Neuronal stem cell (in vitro differentiated cells): ENCODE data around the gene ZNF500.

Source experiments
- DNase-seq: peaks from one replicate; pipeline ENCODE4 v3.0.0-alpha.2; 2013; ENCODE audit warnings: low spot score
- H2AFZ ChIP-seq: one replicate; pipeline ENCODE4 v1.6.1; 2013; ENCODE audit warnings: mild to moderate bottlenecking, low read length, inconsistent platforms
- H2AK5ac ChIP-seq: 2 replicates; pipeline ENCODE4 v1.6.1; 2013; ENCODE audit warnings: low read depth, mild to moderate bottlenecking, inconsistent platforms, low read length, moderate library complexity, mixed read lengths
- H2BK120ac ChIP-seq: 2 replicates; pipeline ENCODE4 v1.6.1; 2013; ENCODE audit warnings: low read depth, mild to moderate bottlenecking, inconsistent platforms, low read length, moderate library complexity, mixed read lengths
- H2BK12ac ChIP-seq: one replicate; pipeline ENCODE4 v1.6.1; 2013; ENCODE audit warnings: low read length, inconsistent platforms
- H2BK15ac ChIP-seq: 2 replicates; pipeline ENCODE4 v1.6.1; 2013; ENCODE audit warnings: mild to moderate bottlenecking, low read length, inconsistent platforms, mixed read lengths
- H2BK5ac ChIP-seq: one replicate; pipeline ENCODE4 v1.6.1; 2013; ENCODE audit warnings: inconsistent platforms, mild to moderate bottlenecking, low read length, moderate library complexity
- H3K14ac ChIP-seq: one replicate; pipeline ENCODE4 v1.6.1; 2013; ENCODE audit warnings: low read length, inconsistent platforms
- H3K18ac ChIP-seq: 2 replicates; pipeline ENCODE4 v1.6.1; 2013; ENCODE audit warnings: low read length, inconsistent platforms
- H3K23ac ChIP-seq: 2 replicates; pipeline ENCODE4 v1.6.1; 2013; ENCODE audit warnings: low read depth, mild to moderate bottlenecking, mixed read lengths, low read length, inconsistent platforms; ENCODE audit not compliant: poor library complexity
- H3K27ac ChIP-seq: replicated peaks from 3 replicates; pipeline ENCODE4 v1.5.1; 2013; ENCODE audit warnings: low read length, inconsistent platforms
- H3K27me3 ChIP-seq, 3 experiments: 2 replicates each; pipeline ENCODE4 v1.6.1; 2013; ENCODE audit warnings: low read length in 3 of 3, mild to moderate bottlenecking in 2 of 3, inconsistent platforms in 1 of 3, low read depth in 1 of 3, mixed read lengths in 1 of 3, moderate library complexity in 1 of 3; ENCODE audit not compliant: control insufficient read depth in 3 of 3, insufficient read depth in 3 of 3
- H3K36me3 ChIP-seq, 2 donors: replicated peaks in 1 of 2; 2 replicates each; pipeline ENCODE4 v1.6.1; 2013; ENCODE audit warnings: low read length in 2 of 2; ENCODE audit not compliant: control insufficient read depth in 2 of 2, insufficient read depth in 2 of 2
- H3K4ac ChIP-seq: 2 replicates; pipeline ENCODE4 v1.6.1; 2013; ENCODE audit warnings: inconsistent platforms, mild to moderate bottlenecking, low read length, moderate library complexity
- H3K4me1 ChIP-seq, 2 donors: 1 replicate in 1 of 2; 2 replicates in 1 of 2; pipeline ENCODE4 v1.6.1; 2013; ENCODE audit warnings: low read length in 2 of 2, low read depth in 1 of 2; ENCODE audit not compliant: control insufficient read depth in 2 of 2, insufficient read depth in 1 of 2
- H3K4me2 ChIP-seq: one replicate; pipeline ENCODE4 v1.6.1; 2013; ENCODE audit warnings: mild to moderate bottlenecking, low read length, inconsistent platforms; ENCODE audit not compliant: insufficient read depth, poor library complexity, severe bottlenecking
- H3K4me3 ChIP-seq, 2 donors: 2 replicates each; pipeline ENCODE4 v1.5.1; 2013; ENCODE audit warnings: low read length in 2 of 2, mild to moderate bottlenecking in 2 of 2, inconsistent platforms in 1 of 2, moderate library complexity in 1 of 2
- H3K79me1 ChIP-seq: one replicate; pipeline ENCODE4 v1.6.1; 2013; ENCODE audit warnings: low read depth, mild to moderate bottlenecking, inconsistent platforms, low read length, moderate library complexity
- H3K9ac ChIP-seq: one replicate; pipeline ENCODE4 v1.6.1; 2013; ENCODE audit warnings: mild to moderate bottlenecking, low read depth, low read length, inconsistent platforms; ENCODE audit not compliant: poor library complexity
- H3K9me3 ChIP-seq, 2 donors: replicated peaks in 1 of 2; 2 replicates each; pipeline versions ENCODE3 to v1.6.1; 2013; ENCODE audit warnings: low read length in 2 of 2, mild to moderate bottlenecking in 2 of 2, inconsistent platforms in 1 of 2, low read depth in 1 of 2, mixed read lengths in 1 of 2, moderate library complexity in 1 of 2; ENCODE audit not compliant: control insufficient read depth in 2 of 2, insufficient read depth in 1 of 2
- H4K8ac ChIP-seq: one replicate; pipeline ENCODE4 v1.6.1; 2013; ENCODE audit warnings: low read depth, mild to moderate bottlenecking, inconsistent platforms, low read length, moderate library complexity
- H4K91ac ChIP-seq: one replicate; pipeline ENCODE4 v1.6.1; 2013; ENCODE audit warnings: low read length, low read depth, mild to moderate bottlenecking, inconsistent platforms; ENCODE audit not compliant: poor library complexity
- WGBS, 2 donors: extraction: QIAGEN DNeasy Blood & Tissue Kit; methylation state at CpG; one replicate each; pipeline ENCODE4 v1.1.7; 2013; ENCODE audit warnings: missing lambda C conversion rate in 2 of 2, mixed read lengths in 1 of 2; ENCODE audit not compliant: insufficient read length in 2 of 2, insufficient replicate concordance in 1 of 2; ENCODE audit errors: extremely low coverage in 2 of 2; 5-methylcytosine and 5-hydroxymethylcytosine counted together

The ZNF500 gene

DNA sequence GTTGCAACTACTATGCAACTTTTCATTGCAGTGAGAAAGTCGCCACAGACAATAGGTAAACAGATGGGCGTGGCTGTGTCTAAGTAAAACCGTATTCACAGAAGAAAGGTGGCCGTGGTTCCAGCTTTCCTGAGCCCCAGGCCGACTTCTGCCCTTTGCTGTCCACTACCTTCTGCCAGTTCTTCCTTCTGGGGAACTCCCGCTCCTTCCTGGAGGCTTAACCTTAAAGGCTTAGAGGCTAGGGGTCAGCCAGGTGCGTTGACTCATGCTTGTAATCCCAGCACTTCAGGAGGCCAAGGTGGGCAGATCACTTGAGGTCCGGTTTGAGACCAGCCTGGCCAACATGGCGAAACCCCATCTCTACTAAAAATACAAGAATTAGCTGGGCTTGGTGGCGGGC lies 23.3 kb upstream of the ZNF500 start:
- Histone ChIP-seq H2BK5ac (no peak overlapping the region), H3K4ac (no peak overlapping the region), H3K27ac (no peak overlapping the region), H3K4me2 (no peak overlapping the region), H3K9me3 (no peaks in the 10 kb centered on the region), H4K91ac (no peak overlapping the region), H2AK5ac (no peak overlapping the region), H3K36me3 (no peaks in the 10 kb centered on the region), H3K14ac (no peak overlapping the region), H2BK120ac (no peak overlapping the region), H3K4me3 (no peak overlapping the region), H3K4me1 (peaks cover 3 to 5% of the 10 kb centered on the region in 2 donors), H2BK12ac (no peak overlapping the region), H3K18ac (no peak overlapping the region), H3K23ac (no peak overlapping the region), H3K27me3 (peaks cover 0 to 2% (median 0%) of the 10 kb centered on the region in 3 experiments), H3K9ac (no peak overlapping the region), H3K79me1 (no peaks in the 10 kb centered on the region), H2BK15ac (no peak overlapping the region), H4K8ac (no peak overlapping the region), H2AFZ (no peak overlapping the region)
- DNase-seq, result no peak
- WGBS, 2 donors, result no CpG with 5 or more reads among the region's 10 CpGs

DNA sequence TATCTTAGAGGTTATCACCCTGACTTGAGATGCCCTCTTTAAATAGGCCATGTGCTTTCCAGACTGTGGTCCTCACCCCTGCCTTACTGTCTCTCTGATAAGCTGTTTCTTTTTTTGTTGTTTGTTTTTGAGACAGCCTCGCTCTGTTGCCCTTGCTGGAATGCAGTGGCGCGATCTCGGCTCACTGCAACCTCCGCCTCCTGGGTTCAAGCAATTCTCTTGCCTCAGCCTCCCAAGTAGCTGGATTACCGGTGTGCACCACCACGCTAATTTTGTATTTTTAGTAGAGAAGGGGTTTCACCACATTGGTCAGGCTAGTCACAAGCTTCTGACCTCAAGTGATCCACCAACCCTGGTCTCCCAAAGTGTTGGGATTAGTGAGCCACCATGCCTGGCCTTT lies 21.9 kb upstream of the ZNF500 start:
- no peak overlapping the region for H3K4ac ChIP-seq
- H2AFZ ChIP-seq, result peak overlapping the region; percentile 29

DNA sequence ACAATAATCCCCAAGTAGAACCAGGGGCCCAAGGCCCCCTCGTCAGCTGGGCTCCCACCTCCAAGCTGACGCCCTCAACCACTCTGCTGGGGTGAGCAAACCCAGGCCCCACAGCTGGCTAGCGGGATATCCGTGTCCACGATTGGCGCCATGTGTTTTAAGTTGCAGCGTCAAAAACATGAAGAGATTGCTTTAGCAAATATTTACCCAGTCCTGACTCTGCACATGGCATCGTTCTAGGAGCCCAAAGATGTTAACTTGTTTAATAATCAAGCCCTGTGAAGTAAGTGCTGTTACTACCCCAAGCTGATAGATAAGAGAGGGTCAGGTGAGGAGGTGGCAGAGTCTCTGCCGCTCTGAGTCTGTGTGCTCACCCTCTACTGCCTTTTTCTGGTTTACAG lies 21.5 kb upstream of the ZNF500 start:
- Histone ChIP-seq H3K79me1 (no peaks in the 10 kb centered on the region), H4K91ac (no peak overlapping the region), H3K9ac (no peak overlapping the region), H3K27ac (no peak overlapping the region), H3K36me3 (no peaks in the 10 kb centered on the region), H3K4me3 (no peak overlapping the region), H3K4me2 (no peak overlapping the region), H3K4ac (no peak overlapping the region), H2BK5ac (no peak overlapping the region), H3K23ac (no peak overlapping the region), H3K4me1 (peaks cover 3 to 5% of the 10 kb centered on the region in 2 donors), H2BK120ac (no peak overlapping the region), H2AFZ (peak overlapping the region; percentile 32), H3K18ac (no peak overlapping the region), H2BK15ac (no peak overlapping the region), H3K14ac (no peak overlapping the region), H3K27me3 (peaks cover 0 to 2% (median 0%) of the 10 kb centered on the region in 3 experiments), H3K9me3 (no peaks in the 10 kb centered on the region), H2AK5ac (no peak overlapping the region), H4K8ac (no peak overlapping the region), H2BK12ac (no peak overlapping the region)
- WGBS, 2 donors, result no CpG with 5 or more reads among the region's 9 CpGs
- no peak for DNase-seq

More for the DNA sequence above, 21.9 kb upstream of the ZNF500 start:
- Histone ChIP-seq H2BK15ac (no peak overlapping the region), H2BK5ac (no peak overlapping the region), H4K8ac (no peak overlapping the region), H3K23ac (no peak overlapping the region), H3K4me2 (no peak overlapping the region), H3K18ac (no peak overlapping the region), H2BK120ac (no peak overlapping the region), H3K14ac (no peak overlapping the region), H3K4me1 (peaks cover 3 to 5% of the 10 kb centered on the region in 2 donors), H3K9ac (no peak overlapping the region), H3K79me1 (no peaks in the 10 kb centered on the region), H4K91ac (no peak overlapping the region), H2AK5ac (no peak overlapping the region), H3K9me3 (no peaks in the 10 kb centered on the region), H3K27me3 (peaks cover 0 to 2% (median 0%) of the 10 kb centered on the region in 3 experiments), H3K27ac (no peak overlapping the region), H3K4me3 (no peak overlapping the region), H3K36me3 (no peaks in the 10 kb centered on the region), H2BK12ac (no peak overlapping the region)
- DNase-seq, result no peak
- no CpG with 5 or more reads among the region's 7 CpGs for WGBS, 2 donors

GRCh38 chr16:4787627-4788482 lies 20.9 kb upstream of the ZNF500 start, which contains the start of gene SEPTIN12:
TSS of gene SEPTIN12 (minus strand) at chr16:4788345. CDS start at chr16:4787645, 700 bp downstream.
- Histone ChIP-seq H2BK120ac (no peak within 1 kb of the TSS), H3K4ac (no peak within 1 kb of the TSS), H3K4me1 (peaks cover 3 to 5% of the 10 kb centered on the region in 2 donors), H3K9ac (no peak within 1 kb of the TSS), H3K4me3 (no peak within 1 kb of the TSS), H3K4me2 (no peak within 1 kb of the TSS), H2BK15ac (peak within 1 kb of the TSS; percentile 2), H3K23ac (peak within 1 kb of the TSS; percentile 0), H3K18ac (peak within 1 kb of the TSS; percentile 44), H3K27me3 (peaks cover 0 to 2% (median 0%) of the 10 kb centered on the region in 3 experiments), H3K14ac (peak within 1 kb of the TSS; percentile 84), H3K36me3 (no peaks in the 10 kb centered on the region), H2BK5ac (no peak within 1 kb of the TSS), H3K9me3 (no peaks in the 10 kb centered on the region), H2AK5ac (peak within 1 kb of the TSS; percentile 40), H2BK12ac (no peak within 1 kb of the TSS), H2AFZ (peak within 1 kb of the TSS; percentile 32), H4K91ac (no peak within 1 kb of the TSS), H3K27ac (no peak within 1 kb of the TSS), H3K79me1 (no peaks in the 10 kb centered on the region), H4K8ac (no peak within 1 kb of the TSS)
- WGBS, 2 donors, result no CpG with 5 or more reads among the region's 14 CpGs
- DNase-seq, result no peak
